GM12875 (cell line): Measurements from ENCODE around the gene SLC16A12.
A peak's percentile ranks its signal among the peaks of the same experiment; 100 is the strongest.

Experiments
- H3K4me3 ChIP-seq: one replicate; pipeline ENCODE4 v1.5.1; 2011; ENCODE audit warnings: low read depth, low read length, control low read depth
- CTCF ChIP-seq: IDR thresholded peaks from 2 replicates; pipeline ENCODE4 v1.5.1; 2011; ENCODE audit warnings: low read depth, mild to moderate bottlenecking, control low read depth, inconsistent platforms, low read length, moderate library complexity, borderline replicate concordance; ENCODE audit not compliant: insufficient read depth

SLC16A12 gene

GRCh38 chr10:89442289-89442688, 93.1 kb downstream of the SLC16A12 start:
- H3K4me3 ChIP-seq = no peak overlapping the region
- TF ChIP-seq CTCF = no peak

GRCh38 chr10:89440226-89441009, 95.0 kb downstream of the SLC16A12 start:
- no peak for TF ChIP-seq CTCF
- H3K4me3 ChIP-seq = no peak overlapping the region

GRCh38 chr10:89438525-89438924, 96.9 kb downstream of the SLC16A12 start:
- no peak for TF ChIP-seq CTCF
- H3K4me3 ChIP-seq = no peak overlapping the region

- TF ChIP-seq CTCF = no peak
- H3K4me3 ChIP-seq = no peak overlapping the region
These were observed 103.4 kb downstream of the SLC16A12 start for GRCh38 chr10:89431977-89432376.

- no peak for TF ChIP-seq CTCF
- no peak overlapping the region for H3K4me3 ChIP-seq
These were observed 106.5 kb downstream of the SLC16A12 start for GRCh38 chr10:89428877-89429276.

GRCh38 chr10:89427629-89428028, 107.8 kb downstream of the SLC16A12 start:
- no peak overlapping the region for H3K4me3 ChIP-seq
- no peak for TF ChIP-seq CTCF

GRCh38 chr10:89426230-89426868, 109.0 kb downstream of the SLC16A12 start:
- peak; percentile 57; the same call in 1 of the 2 replicates for TF ChIP-seq CTCF
- no peak overlapping the region for H3K4me3 ChIP-seq
